CD4-positive, alpha-beta T cell treated with Interleukin-4 for 1 hour (primary cell): ENCODE data around the gene HMCN2.
"Not testable (repeated sequence)": the region's sequence is repeated elsewhere in the genome, so short reads cannot be mapped to it uniquely, and the experiment has no call there.

ENCODE experiments used
- DNase-seq, 2 donors: peaks; one replicate each; pipeline ENCODE4 v3.0.0-alpha.2; 2020 to 2022

The HMCN2 gene

GRCh38 chr9:130331573-130331972 is 66.0 kb downstream of the HMCN2 start:
- DNase-seq: no peak

GRCh38 chr9:130332384-130332926 is 66.9 kb downstream of the HMCN2 start:
- DNase-seq: no peak

- DNase-seq: no peak
These were observed 67.6 kb downstream of the HMCN2 start for GRCh38 chr9:130333041-130333711.

- DNase-seq: no peak
These were observed 68.1 kb downstream of the HMCN2 start for GRCh38 chr9:130333712-130334062.

- no peak for DNase-seq
These were observed 69.4 kb downstream of the HMCN2 start for GRCh38 chr9:130334915-130335314.

- no peak for DNase-seq
These were observed 70.6 kb downstream of the HMCN2 start for GRCh38 chr9:130336027-130336610.

- no peak for DNase-seq
These were observed 71.3 kb downstream of the HMCN2 start for GRCh38 chr9:130336885-130337284.

GRCh38 chr9:130337318-130337717 is 71.8 kb downstream of the HMCN2 start:
- no peak for DNase-seq

GRCh38 chr9:130337784-130338380 is 72.3 kb downstream of the HMCN2 start:
- no peak for DNase-seq

GRCh38 chr9:130338891-130339290 is 73.3 kb downstream of the HMCN2 start:
- DNase-seq: not testable (repeated sequence)

- no peak for DNase-seq
These were observed 73.7 kb downstream of the HMCN2 start for GRCh38 chr9:130339306-130339705.

- no peak for DNase-seq
These were observed 74.5 kb downstream of the HMCN2 start for GRCh38 chr9:130340011-130340410.

- not testable (repeated sequence) for DNase-seq
These were observed 75.0 kb downstream of the HMCN2 start for GRCh38 chr9:130340557-130340956.

- DNase-seq: no peak
These were observed 75.6 kb downstream of the HMCN2 start for GRCh38 chr9:130341128-130341527.

- DNase-seq: no peak
These were observed 76.5 kb downstream of the HMCN2 start for GRCh38 chr9:130341839-130342713.

- DNase-seq: no peak
These were observed 77.1 kb downstream of the HMCN2 start for GRCh38 chr9:130342714-130343085.

GRCh38 chr9:130343445-130343918 is 77.9 kb downstream of the HMCN2 start:
- DNase-seq: no peak

- no peak for DNase-seq
These were observed 78.8 kb downstream of the HMCN2 start for GRCh38 chr9:130344366-130344765.

GRCh38 chr9:130345009-130345896 is 79.7 kb downstream of the HMCN2 start:
- DNase-seq: no peak

- DNase-seq: no peak
These were observed 80.4 kb downstream of the HMCN2 start for GRCh38 chr9:130345897-130346385.

- DNase-seq: no peak
These were observed 80.9 kb downstream of the HMCN2 start for GRCh38 chr9:130346431-130346830.

GRCh38 chr9:130347036-130347435 is 81.5 kb downstream of the HMCN2 start:
- no peak for DNase-seq
